Stimulated activated CD8-positive, alpha-beta memory T cell treated with anti-CD3 and anti-CD28 coated beads, Interleukin-15, amount 100 ng/mL, for 48 hours (primary cell): Measurements from ENCODE around the gene PRKCD.

Experiments used
- DNase-seq, 2 donors: peaks; one replicate each; pipeline ENCODE4 v3.0.0-alpha.2; 2020; ENCODE audit warnings: low read depth in 2 of 2

PRKCD gene

GRCh38 chr3:53155760-53156159, 5.2 kb upstream of the PRKCD start:
- DNase-seq: no peak

DNA sequence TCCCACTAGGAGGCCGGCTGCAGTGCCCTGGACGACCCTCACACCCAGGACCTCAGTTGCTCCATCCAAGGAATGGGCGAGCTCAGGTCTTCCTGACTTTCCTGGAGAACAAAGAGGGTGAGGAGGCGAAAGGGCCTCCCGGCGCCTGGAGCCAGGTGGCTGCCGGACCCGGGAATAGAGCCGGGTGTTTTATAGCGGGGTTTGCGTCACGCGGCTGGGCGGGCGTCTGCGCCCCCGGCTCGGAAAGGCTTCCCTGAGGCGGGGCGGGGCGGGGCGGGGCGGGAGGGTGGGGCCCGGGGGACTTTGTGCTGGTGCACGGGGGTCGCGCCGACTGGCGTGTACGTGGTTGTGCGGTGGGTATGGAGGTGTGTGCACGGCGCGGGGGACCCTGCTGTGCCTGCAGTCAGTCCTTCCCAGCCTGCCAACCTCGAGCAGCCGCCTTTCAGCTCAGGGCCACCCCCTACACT, 4.6 kb upstream of the PRKCD start:
- no peak for DNase-seq

DNA sequence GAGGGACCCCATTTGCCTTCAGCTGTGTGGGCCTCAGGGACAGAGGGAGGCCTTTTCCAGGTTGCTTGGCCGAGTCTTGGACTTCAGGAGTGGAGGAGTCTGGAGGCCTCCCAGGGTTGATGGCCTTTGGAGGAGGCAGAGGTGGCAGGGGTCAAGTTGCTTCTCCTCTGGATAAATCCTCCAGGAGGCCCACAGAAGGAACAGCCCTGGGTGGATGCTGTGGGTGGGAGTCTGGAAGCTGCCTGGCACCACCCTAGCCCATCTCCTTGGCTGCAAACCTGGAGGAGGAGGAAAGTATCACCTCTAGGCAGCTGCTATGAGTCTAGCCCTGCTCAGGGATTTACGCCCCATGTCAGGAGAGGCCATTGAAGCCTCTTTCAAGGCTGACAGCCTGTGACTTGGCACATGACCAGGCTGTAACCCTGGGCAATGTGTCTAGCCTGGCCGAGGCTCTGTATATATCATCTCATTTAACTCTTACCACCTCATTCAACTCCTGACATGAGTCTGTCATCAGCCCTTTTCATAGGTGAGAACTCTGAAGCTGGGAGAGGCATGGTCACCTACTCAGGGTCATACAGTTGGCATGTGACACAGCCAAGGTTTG, 2.9 kb upstream of the PRKCD start:
- DNase-seq: no peak

DNA sequence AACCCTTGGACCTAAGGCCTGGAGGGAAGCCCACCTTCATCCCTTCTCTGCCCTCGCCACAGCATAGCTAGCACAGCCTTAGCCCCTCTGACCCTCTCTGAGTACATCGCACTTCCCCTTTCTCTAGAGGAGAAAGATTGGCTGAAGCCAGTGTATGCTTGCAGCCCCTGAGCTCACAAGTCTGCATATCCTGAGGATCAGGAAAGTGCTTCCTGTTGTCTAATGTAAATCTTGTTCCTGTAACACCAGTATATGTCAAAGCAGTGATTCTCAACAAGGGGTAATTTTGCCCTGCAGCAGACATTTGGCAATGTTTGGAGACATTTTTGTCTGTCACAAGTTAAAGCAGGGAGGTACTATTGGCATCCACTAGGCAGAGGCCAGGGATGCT, 2.2 kb upstream of the PRKCD start:
- no peak for DNase-seq

DNA sequence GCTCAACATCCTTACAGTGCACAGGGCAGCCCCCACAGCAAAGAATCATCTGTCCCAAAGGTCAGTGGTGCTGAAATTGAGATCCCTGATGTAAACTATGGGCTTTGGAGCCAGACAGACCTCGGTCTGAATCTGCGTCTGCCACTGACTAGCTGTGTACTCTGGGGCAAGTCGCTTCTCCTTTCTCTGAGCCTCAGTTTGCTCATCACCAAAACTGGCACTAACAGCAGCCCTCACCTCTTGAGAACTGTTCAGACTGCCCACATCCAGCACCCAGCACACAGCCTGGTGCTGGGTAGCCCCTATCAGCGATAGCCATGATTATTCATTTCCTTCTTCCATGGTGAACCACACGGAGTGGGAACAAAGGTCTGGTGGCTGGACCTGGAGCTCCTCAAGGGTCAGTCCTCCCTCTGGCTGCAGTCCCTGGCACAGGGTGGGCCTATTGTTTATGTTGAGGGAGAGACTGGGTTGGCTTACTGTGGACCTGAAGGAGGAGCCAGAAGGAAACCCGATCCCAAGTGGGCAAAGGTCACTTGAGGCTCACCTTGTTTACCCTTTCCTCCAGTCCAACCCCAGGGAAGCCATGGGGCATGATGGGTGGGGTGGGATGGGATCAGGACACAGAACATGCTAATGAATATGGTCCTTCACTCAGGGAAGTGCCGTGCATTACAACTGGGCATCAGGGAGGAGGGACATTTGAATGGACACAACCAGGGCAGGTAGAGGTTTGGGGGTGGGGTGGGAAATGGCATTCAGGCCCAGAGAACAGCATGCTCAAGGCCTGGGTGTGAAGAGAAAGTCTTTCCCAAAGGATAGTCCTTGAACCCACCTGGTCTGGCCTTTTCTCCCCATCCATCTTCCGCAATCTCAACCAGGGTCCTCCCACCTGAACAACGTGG, 1.6 kb upstream of the PRKCD start:
- DNase-seq: no peak

- no peak for DNase-seq
These were observed 849 bp upstream of the PRKCD start for GRCh38 chr3:53160061-53160659.

DNA sequence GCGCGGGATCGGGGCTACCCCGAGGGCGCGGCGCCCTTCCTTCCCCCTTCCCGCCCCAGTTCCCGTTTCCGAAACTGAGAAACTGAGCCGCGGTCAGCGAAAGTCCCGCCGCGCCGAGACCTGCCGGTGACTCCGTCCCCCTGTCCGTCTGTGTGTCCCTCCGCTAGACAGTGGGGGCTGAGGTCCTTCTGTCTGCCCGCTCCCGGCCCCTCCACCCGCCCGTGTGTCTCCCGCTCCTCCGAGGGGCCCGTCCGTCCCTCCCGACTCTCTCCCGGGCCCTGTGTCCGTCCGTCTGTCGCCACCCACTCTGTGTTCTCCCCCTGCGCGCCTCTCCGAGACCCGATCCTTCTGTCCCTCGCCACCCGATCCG, 426 bp downstream of the PRKCD start:
- no peak for DNase-seq

GRCh38 chr3:53161820-53162671, 1.0 kb downstream of the PRKCD start:
- DNase-seq: peak in 1 of 2 donors; percentile 11

GRCh38 chr3:53162672-53163443, 1.8 kb downstream of the PRKCD start:
- peak in 1 of 2 donors; percentile 24 for DNase-seq

DNA sequence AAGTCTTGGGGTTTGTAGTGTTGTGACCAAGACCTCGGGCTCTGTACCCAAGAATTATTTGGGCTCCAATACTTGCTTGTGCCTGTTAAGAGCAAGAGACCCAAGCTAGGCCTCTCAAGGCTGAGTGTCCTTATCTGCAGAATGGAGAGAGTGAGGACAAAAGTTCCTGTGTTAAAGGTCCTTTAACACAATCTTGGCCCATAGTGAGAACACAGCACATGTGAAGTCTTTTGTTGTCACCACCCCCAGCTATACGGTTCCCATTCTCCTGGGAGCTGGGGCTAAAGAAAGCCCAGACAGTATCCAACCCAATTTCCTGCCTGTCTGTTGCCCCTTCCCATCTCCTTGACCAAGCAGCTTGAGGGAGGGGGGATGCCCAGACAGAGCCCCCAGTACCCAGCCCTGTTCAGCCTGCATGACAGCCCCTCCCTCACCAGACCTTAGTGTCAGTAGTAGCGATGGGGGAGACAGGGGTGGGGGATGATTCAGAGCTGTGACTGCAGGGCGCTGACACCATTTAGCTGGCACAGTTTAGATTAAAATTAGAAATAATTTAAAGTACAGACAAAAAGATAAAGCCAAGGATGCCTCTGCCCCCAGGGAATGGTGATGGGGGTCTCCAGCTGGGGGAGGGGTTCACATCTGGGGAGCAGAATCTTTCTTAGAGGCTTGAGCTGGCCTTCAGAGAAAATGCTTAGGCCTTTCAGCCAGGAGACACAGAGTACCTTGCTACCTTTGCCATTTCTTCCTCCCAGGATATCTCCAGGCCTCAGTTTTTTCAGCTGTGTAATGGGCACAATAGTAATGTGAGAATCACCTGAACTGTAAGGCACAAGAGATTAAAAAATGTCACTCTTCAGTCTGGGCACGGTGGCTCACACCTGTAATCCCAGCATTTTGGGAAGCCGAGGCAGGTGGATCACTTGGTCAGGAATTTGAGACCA, 2.7 kb downstream of the PRKCD start:
- DNase-seq: no peak

DNA sequence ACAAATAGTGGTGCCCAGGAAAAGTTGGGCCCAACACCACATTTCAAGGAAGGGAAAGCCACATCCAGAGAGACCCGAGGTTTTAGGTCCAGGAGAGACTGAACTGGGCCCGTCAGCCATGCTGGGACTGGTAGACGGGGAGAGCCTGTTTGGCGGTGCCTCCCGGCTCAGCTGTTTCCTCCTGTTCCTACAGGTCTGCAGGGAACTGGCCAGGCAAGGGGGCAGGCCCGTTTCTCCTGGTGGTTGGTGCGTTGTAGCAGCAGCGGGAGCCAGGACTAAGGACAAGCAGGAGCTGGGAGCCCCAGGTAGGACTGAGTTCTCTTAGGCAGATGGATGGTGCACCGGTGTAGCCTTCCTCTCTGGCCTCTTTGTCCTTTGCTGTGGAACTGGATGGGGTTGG, 3.9 kb downstream of the PRKCD start:
- DNase-seq: no peak

DNA sequence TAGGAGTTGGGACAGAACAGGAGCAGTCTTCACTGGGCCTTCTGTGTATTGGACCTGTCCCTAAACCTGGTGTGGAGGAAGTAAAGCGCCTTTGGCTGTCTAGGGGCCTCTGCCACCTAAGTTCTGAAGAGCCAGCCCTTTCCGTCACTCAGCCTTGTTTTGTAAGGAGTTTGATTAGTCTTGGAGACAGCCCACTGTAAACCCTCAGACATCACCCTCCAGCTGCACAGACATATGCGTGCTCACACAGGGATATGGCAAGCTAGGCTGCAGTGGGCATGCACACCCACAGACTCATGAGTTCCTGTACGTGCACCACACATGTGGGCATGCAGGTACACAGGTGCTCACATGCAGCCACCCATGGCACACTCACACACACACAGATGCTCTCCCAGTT, 5.2 kb downstream of the PRKCD start:
- DNase-seq: no peak

DNA sequence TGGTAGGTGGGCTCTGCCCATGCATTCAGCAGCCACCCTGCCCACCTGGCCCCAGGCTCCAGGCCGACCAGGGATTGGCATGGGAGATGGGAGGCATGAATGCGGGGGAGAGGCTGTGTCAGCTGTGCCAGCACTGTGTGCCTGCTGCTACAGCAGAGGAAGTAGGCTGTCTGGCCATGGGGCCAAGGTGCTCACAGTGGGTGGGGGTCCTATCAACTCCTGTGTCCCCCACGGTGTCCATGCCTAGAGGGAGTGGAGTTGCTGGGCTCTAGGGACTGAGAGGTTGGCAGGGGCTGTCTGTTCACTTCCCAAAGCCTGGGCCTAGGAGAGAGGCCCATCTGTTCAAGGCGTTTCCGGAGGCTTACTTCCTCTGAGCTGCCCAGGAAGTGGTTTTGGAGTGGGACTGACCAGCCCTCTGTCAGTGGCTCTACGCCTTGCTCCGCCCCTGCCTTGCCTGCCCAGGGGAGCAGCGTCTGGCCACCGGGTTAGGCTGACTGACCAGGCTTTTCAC, 5.8 kb downstream of the PRKCD start:
- no peak for DNase-seq

GRCh38 chr3:53167418-53168174, 6.6 kb downstream of the PRKCD start:
- no peak for DNase-seq

- no peak for DNase-seq
These were observed 7.3 kb downstream of the PRKCD start for GRCh38 chr3:53168175-53168923.

DNA sequence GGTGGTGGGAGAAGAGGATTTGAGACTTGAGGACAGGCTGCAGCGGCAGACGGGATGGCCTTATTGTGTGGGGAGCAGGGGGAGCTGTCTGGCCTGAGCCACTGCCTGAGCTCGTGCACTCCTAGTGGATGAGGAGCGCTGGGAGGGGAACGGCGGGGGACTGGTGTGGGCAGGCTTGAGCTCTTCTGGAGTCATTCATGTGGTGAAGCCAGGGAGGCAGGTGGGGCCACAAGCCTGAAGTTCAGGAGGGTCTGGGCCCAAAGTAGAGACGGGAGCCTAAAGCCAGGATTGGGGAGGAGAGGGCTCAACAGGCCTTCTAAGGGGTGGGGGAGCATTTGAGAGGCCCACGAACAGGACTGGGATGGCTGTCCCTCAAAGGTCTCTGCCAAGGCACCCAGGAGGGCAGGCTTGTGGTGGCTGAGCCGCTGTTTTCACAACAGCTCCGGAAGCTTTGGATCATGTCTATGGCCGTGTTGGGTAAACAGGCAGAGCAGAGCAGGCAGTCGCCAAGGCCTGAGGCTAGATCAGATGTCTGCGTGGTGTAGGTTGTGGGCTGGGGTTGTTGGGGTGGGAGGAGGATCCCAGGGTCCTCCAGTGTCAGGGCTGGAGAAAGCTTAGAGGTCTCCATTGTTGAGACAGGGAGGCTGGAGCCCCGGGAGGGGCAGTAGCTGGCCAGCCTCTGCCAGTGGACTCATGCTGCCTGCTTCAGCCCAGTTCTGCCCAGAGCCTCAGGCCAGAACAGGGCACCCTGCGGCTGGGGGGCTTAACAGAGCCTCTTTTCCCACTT, 8.2 kb downstream of the PRKCD start:
- DNase-seq: no peak

DNA sequence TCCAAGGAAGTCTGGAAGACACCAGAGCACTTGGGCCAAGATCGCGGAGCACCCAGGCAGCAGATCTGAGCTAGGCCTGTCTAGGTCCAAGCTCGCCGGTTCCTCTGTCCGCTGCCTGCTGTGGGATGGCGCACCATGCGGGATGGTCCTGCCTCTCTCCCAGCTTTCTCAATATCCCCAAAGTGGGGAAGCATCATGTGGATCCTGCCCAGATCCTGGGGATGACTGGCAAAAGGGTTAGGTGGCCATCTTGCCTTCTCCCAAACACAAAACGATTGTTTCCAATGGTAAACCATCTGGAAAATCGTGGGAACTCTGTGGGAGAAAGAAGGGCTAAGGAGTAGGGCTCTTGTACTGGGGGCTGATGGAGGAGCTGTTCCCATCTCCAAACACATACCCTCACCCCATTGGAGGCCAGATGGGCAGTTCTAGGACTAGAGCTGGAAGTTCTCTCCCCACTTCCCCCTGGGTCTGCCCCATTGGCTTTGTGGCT, 8.9 kb downstream of the PRKCD start:
- no peak for DNase-seq
